HG02571 (cell line): ENCODE data around the gene MALT1.
A peak's percentile ranks its signal among the peaks of the same experiment; 100 is the strongest.
"Not testable (repeated sequence)": the region's sequence is repeated elsewhere in the genome, so short reads cannot be mapped to it uniquely, and the experiment has no call there.

Experiments
- ATAC-seq: cut with Tn5 transposase; IDR thresholded peaks from one replicate; pipeline ENCODE4 v1.9.1; 2021; ENCODE audit warnings: mild to moderate bottlenecking, moderate library complexity; ENCODE audit not compliant: unreplicated experiment

Gene MALT1, protein sequence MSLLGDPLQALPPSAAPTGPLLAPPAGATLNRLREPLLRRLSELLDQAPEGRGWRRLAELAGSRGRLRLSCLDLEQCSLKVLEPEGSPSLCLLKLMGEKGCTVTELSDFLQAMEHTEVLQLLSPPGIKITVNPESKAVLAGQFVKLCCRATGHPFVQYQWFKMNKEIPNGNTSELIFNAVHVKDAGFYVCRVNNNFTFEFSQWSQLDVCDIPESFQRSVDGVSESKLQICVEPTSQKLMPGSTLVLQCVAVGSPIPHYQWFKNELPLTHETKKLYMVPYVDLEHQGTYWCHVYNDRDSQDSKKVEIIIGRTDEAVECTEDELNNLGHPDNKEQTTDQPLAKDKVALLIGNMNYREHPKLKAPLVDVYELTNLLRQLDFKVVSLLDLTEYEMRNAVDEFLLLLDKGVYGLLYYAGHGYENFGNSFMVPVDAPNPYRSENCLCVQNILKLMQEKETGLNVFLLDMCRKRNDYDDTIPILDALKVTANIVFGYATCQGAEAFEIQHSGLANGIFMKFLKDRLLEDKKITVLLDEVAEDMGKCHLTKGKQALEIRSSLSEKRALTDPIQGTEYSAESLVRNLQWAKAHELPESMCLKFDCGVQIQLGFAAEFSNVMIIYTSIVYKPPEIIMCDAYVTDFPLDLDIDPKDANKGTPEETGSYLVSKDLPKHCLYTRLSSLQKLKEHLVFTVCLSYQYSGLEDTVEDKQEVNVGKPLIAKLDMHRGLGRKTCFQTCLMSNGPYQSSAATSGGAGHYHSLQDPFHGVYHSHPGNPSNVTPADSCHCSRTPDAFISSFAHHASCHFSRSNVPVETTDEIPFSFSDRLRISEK

GRCh38 chr18:58671111-58671631 lies at the start of gene MALT1:
Gene MALT1 (plus strand): TSS chr18:58671465. CDS start chr18:58671644, 179 bp downstream.
- ATAC-seq = peak; percentile 78

DNA sequence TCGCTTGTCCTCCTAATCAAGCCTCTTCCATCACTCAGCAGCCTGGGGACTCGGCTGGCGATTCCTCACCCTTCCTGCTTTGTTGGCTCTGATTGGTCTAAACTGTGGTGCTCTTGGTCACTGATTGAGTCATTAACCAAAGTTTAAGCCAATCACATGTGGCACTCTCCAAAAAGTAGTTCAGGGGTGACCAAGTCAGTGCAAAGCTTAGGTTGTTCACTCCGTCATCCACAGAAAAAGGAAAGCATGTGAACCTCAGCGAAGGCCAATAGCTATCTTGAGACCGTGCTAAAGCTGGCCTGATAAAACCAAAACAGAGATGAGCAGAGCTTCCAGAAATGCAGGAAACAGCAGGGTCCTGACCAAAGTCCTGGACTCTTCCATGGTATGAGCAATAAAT lies 47.3 kb upstream of the MALT1 start:
- no peak for ATAC-seq

DNA sequence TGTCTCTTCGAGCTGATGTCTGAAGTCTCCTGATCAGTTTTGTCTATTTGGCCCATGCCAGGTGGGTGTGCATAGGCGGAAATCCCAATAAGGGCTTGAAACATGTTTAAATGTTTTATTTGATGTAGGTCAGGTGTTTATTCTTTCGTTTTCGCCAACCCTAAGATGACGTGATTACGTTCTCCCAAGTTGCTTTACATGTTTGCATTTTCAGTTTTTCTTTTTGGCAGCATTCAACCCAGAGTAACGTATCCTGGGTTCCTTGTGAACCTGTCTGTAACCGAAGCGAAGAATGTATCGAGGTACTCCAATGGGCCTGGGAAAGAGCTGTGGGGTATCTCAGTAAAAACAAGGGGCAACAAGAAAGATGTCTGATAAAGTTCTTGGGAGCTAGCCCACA lies 45.4 kb upstream of the MALT1 start:
- ATAC-seq = no peak

GRCh38 chr18:58630071-58630470 lies 41.2 kb upstream of the MALT1 start:
- ATAC-seq = no peak

DNA sequence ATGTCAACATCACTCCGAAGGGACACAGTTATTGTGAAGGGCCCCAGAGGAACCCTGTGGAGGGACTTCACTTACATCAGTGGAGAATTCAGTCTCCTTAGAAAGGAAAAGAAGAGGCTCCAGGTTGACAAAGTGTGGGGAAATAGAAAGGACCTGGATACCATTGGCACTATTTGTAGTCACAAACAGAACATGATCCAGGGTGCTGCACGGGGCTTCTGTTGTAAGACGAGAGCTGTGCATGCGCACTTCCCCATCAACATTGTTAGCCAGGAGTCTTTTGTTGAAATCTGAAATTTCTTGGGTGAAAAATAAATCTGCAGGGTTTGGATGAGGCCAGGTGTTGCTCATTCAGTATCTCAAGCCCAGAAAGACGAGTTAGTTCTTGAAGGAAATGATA lies 40.0 kb upstream of the MALT1 start:
- no peak for ATAC-seq

- no peak for ATAC-seq
These were observed 38.7 kb upstream of the MALT1 start for GRCh38 chr18:58632552-58632951.

DNA sequence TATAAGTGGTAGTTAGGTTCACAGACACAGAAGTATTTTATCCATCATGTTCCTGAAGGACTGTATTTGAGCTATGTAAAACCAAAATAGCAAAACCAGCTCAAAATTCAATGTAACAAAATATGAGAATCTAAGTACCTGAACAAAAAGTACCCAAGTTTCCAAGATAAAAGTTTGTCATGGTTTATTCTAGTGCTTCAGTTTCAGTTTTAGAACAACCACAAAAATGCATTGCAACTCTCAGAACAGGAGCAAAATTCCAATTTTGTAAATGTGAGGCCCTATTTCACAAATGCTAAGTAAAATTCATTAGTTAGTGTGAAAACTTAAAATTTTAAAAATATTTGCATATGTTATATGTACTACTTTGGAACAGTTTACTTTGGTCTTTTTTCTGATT lies 37.4 kb upstream of the MALT1 start:
- no peak for ATAC-seq

DNA sequence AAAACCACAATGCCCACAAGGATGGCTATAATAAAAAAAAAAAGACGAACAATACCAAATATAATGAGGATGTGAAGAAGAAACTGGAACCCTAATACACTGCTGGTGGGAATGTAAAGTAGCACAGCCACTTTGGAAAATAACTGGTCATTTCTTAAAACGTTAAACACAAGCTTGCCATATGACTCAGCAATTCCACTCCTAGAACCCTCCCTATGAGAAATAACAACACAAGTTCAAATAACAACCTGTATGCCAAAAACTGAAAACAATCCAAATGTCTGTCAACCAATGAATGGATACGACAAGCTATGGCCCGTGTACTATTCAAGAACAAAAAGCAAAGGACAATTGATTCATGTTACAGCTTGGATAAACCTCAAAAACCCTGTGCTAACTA lies 35.4 kb upstream of the MALT1 start:
- no peak for ATAC-seq

DNA sequence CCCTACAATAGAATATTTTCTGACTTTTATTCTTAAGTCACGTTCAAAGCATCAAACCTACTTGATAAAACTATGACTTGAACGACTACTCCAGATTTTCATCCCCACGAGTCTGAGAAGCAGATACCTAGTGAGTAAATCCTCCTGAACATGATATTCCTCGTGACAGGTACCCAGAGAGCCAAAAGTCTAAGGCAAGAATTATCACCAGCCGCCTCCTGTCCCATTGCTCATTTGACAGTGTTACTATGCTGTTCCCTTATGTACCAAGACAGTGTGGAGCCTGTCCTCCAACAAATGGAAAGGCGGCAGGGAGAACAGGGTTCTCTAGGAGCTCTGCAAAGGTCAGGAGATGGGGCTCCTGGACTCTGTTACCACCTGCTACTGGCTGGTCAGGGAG lies 34.1 kb upstream of the MALT1 start:
- no peak for ATAC-seq

- ATAC-seq = no peak
These were observed 33.3 kb upstream of the MALT1 start for GRCh38 chr18:58637946-58638345.

- ATAC-seq = no peak
These were observed 32.8 kb upstream of the MALT1 start for GRCh38 chr18:58638441-58638840.

DNA sequence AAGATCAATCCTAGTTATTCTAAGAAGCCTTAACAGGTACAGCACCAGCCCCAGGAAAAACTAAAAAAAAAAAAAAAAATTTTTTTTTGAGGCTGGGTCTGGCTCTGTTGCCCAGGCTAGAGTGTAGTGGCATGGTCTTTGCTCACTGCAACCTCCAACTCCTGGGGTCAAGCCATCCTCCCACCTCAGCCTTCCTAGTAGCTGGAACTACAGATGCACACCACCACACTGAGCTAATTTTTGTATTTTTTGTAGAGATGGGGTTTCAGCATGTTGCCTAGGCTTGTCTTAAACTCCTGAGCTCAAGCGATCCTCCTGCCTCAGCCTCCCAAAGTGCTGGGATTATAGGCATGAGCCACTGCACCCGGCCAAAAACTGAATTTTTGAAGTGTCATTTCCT lies 32.0 kb upstream of the MALT1 start:
- ATAC-seq = no peak

- ATAC-seq = no peak
These were observed 31.4 kb upstream of the MALT1 start for GRCh38 chr18:58639751-58640427.

DNA sequence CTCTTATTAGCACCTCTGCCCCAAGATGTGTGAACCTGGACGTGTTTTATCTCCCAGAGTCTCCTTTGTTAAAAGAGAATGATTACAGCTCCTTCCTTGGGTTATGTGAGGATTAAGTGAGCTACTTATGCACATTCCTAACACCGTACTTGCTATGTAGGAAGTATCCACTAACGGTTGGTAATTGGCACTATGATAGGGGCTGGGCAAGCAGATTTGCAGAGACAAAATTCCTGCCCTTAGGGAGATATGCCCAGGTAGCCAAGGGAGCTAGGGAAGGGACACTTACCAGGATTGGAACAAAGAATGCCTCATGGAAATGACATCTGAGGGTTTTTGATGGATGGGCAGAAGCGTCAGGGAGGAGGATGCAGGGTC lies 30.8 kb upstream of the MALT1 start:
- no peak for ATAC-seq

- ATAC-seq = no peak
These were observed 30.2 kb upstream of the MALT1 start for GRCh38 chr18:58640891-58641610.

DNA sequence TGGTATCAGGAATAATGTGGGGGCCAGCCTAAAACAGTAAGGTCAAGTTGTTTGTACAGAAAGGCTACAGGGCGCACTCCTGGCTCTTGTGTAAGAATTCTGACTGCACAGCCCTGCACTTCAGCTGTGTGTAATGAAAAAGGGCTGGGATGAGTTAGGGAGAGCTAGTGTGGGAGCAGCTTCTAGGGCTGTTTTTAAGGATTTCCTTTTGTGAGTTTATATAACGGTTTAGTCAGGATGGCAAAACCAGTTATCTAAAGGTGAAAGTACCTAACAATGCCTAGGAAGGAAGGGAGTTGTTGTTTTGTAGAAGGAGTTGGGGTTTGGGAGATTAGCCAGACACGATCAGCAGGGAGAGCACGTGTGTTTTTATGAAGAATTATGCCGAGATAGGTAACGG lies 27.7 kb upstream of the MALT1 start:
- not testable (repeated sequence) for ATAC-seq

GRCh38 chr18:58645398-58645797 lies 25.9 kb upstream of the MALT1 start:
- no peak for ATAC-seq

DNA sequence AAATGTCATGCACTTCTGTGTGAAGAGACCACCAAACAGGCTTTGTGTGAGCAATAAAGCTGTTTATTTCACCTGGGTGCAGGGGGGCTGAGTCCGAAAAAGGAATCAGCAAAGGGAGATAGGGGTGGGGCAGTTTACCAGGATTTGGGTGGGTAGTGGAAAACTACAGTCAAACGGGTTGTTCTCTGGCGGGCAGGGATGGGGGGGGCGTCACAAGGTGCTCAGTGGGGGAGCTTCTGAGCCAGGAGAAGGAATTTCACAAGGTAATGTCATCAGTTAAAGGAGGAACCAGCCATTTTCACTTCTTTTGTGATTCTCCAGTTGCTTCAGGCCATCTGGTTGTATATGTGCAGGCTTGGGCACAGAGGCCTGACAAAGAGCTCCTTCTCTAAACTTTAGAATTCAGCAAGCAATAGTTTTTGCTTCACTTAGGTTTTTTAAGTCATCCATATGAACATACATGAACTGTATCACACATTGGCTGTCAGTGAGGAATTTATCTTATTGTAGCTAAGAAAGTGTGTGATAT lies 24.9 kb upstream of the MALT1 start:
- ATAC-seq = no peak

DNA sequence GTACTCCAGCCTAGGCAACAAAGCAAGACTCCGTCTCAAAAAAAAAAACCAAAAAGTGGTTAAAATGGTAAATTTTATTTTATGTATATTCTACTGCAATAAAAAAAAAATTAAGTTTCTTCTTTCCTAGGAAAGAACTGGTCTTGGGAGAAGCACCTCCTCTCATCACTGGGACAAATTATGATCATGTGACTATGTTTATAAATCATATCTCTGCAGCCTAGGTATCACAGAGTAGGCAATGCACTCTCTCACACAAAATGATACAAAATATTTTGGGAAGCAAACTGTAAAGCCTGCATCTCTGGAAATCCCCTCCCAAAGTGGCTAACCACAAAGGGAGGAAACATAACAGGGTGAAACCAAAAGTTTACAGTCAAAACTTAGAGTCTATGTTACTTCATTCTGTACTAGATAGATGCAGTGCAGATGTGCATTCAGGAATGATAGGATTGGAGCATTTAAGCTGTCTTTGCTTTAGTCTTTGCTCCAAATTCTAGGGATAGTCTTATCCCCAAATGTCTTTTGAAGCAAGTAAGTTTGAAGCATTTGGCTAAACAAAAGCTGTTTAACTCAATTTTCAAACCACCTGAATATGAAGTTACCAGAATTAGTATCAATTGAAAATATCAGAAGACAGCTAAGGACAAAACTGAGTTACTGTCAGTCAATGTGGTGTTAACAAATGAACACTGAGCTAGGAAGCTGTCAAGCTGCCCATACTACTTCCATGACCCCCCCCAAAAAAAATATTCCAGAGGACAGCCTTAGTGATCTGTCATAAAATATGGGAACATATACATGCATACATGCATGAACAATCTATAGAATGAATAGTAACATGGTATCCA lies 21.1 kb upstream of the MALT1 start:
- peak; percentile 74 for ATAC-seq

DNA sequence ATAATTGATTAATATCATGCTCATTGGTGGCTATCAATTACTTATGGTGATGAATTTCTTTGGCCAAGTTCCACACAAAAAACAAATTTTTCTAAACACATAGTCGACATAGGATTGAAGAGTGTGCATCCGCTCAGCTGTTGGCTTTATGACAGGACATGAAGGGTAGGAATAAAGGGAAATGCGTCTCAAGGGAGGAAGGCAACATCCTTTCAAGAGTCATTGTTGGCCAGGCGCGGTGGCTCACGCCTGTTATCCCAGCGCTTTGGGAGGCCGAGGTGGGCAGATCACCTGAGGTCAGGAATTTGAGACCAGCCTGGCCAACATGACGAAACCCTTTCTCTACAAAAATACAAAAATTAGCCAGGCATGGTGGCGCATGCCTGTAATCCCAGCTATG lies 20.4 kb upstream of the MALT1 start:
- ATAC-seq = not testable (repeated sequence)
